D341Med (cell line): Measurements from ENCODE around the gene TPST2.

Source experiments
- DNase-seq: peaks from one replicate; pipeline ENCODE4 v3.0.0; 2012; ENCODE audit warnings: low spot score

Gene TPST2

DNA sequence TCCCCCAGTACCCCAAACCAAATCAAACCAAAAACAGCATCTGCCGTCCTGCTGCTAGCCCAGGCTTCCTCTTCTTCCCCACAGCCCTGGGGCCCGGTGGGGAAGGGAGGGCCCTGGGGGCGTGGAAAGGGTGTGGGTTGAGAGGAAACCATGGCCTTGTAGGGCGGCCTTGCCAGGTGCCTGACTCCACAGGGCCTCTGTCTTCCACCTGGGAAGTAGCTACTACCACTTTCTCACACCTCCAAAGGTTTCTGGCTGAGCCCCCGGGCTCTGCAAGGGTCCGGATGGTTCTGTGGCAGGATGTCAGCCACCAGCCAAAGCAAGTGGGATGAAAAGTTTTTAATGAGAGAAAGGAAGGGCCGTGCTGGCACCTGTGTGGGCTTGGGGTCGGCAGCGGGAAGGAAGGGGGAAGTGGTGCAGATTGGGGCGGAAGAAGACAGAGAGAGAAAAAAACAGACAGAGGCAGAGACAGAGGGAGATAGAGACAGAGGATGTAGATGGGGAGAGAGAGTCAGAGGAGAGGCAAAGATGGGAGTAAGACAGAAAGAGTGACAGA is 10.5 kb downstream of the TPST2 start:
- no peak for DNase-seq

DNA sequence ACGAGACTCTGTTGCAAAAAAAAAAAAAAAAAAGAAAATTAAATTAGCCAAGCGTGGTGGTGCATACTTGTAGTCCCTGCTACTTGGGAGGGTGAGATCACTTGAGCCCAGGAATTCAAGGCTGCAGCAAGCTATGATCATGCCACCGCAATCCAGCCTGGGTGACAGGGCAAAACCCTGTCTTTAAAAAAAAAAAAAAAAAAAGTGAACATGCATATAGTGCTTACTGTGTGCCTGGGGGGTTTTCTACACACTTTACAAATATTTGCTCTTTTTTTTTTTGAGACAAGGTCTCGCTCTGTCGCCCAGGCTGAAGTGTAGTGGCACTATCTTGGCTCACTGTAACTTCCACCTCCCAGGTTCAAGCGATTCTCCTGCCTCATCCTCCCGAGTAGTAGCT is 12.9 kb downstream of the TPST2 start:
- DNase-seq: no peak

DNA sequence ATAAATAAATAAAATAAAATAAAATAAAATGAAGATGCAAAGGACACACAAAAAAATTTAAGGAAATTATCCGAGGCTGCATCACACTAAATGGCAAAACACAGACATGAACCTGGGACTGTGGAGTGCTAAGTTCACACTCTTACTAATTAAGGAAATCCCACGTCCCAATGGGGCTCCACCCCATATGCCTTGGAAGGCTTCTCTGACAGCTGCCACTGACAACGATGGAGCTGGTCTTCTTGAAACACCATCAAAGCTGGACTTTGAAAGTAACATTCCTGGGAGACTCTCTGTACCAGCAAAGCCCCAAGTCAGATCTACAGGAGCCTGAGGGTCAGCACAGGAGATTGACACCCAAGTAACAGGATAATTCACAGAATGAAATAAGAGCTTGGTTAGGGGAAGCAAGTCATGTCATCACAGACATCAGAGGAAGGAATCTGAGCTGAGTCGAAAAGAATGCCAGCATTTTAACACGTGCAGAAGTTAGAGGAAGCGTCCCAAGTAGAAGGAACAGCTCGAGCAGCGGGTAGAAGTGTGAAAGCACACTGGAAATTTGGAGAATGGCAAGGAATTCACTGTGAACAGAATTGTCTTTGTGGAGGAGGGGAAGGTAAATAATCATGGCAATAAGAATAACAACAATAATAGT is 13.8 kb downstream of the TPST2 start:
- DNase-seq: peak; percentile 52

DNA sequence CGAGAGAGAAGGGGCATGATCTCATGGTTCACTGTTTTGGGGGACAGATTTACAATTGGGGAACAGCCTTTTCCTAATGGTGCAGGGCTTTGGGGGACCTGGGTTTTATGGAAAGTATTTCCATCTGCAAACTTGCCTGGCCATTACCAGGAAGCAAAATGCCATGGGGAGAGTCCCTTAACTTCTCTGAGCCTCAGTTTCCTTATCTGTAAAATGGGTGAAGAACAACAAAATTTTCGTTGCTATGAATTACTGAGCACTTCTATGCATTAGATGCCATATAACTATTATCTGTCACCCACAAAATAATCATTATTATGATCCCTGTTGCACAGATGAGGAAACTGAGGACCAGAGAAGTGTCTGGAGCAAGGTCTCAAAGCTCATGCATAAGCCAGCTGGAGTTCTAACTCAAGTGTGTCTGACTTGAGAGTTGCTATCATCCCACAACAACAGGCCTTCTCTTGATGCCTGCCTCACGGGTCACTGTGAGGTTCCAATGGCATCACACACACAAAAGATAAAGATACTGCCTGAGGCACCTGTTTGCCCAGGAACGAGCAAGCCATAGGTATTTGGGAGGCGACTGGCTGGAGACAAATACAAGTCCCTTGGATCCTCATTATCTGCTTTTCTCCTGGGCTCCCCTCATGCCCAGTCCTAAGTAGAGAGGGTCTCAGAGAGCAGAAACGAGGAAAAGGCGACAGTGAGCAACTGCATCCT is 15.8 kb downstream of the TPST2 start:
- DNase-seq: no peak

DNA sequence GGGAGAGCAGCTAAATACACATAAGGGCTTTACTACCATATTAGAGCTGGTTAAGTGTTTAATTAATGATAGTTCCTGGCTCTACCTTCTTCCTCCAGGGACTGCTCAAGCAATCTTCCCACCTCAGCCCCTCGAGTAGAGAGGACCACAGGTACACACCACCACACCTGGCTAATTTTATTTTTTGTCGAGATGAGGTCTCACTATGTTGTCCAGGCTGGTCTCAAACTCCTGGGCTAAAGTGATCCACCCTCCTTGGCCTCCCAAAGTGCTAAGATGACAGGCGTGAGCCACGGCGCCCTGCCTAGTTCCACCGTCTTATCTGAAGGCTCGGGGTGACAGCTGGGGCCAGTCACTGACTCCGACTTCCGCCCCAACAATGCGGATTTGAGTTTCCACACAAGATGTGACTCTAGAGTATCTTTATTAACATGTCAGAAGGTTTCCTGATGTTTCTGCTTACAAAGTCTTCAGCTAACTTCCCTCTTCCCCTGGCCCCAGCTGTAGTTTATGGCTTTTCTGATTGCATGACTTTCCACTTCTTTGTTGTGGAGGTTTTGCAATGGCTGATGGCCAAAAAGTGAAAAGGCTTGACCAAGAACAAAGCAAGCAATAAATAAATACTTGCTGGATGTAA is 16.8 kb downstream of the TPST2 start:
- DNase-seq: no peak

DNA sequence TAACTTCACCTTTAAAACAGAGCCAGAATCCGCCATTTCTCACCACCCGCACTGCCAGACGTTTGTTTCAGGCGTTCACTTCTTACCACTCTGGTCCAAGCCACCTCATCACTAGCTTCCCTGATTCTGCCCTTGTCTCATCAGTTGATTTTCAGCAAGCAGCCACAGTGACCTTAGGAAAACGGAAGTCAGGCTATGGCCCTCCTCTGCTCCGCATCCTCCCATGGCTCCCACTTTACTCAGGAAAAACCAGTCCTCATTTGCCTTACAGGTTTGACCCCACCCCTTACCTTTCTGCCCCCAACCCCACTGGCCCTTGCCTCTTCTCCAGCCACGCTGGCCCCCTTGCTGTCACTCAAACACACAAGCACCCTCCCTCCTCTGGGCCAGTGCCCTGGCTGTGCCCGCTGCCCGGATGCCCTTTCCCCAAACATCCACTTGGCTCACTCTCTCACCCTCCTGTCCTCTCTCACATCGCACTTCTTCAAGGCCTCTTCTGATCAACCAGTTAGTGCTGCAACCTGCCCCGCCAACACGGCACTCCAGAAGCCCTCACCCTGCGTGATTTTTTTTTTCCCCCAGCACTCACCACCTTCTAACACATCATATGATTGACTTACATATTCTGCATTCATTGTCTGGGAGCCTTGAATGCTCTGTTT is 18.9 kb downstream of the TPST2 start:
- no peak for DNase-seq

DNA sequence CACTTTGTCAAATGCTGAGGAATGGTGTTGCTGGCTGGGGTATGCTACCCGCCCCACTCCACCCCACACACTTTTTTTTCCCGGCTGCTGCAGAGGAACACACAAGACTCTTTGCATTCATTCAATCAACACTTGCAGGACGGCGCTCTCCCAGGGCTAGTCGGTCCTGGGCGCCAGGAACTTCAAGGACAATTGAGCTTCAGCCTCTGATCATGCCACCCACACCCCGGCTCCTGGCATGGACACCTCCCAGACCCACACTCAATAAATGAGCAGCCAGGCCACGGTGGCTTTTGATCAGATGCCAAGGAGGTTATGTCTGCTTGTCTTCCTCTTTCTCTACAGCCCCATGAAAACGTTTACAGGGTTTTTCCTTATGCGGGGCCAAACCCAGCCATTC is 19.8 kb downstream of the TPST2 start:
- no peak for DNase-seq

DNA sequence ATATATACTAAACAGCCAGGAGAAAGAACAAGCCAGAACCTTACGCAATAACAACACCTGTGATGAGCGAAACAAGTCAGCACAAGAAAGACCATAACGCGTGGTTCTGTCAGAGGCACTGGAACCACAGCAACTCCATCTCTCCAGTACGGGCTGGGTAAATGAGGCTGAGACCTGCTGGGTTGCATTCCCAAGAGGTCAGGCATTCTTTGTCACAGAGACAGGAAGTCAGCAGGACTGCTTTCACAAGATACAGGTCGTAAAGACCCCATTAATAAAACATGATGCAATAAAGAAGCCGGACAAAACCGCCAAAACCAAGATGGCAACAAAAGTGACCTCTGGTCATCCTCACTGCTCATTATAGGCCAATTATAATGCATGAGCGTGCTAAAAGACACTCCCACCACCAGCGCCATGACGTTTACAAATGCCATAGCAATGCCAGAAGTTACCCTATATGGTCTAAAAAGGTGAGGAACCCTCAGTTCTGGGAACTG is 21.7 kb downstream of the TPST2 start:
- no peak for DNase-seq

DNA sequence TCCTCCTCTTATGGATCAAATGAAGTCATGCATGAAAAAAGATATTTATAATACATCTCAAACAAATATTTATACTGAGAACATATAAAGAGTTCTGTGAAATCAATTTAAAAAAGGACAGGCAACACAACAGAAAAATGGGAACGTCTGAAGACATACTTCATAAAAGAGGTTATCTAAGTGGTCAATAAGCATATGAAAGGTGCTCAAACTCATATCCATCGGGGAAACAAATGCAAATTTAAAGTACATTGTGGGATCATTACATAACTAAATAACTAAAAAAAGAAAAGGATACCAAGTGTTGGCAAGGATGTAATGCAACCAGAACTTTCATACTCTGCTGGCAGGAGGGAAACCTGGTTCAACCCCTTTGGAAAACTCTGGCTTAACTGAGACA is 22.3 kb downstream of the TPST2 start:
- no peak for DNase-seq

DNA sequence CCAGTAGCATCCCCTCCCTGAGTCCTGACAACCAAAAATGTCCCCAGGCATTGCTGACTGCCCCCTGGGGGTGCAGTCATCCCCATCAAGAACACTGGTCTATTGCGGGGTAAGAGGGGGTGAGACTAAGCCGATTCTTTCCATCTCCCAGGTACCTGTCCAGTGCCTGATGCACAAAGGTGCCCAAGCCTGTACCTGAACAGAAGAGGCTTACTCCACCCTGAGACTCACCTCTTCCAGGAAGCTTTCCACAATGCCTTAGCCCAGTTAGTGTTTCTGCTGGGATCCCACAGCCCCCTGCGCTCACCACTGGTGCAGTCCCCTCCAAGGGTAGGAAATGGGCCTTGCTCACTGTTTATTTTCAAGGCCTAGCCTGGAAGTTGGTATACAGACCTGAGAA is 22.9 kb downstream of the TPST2 start:
- no peak for DNase-seq

DNA sequence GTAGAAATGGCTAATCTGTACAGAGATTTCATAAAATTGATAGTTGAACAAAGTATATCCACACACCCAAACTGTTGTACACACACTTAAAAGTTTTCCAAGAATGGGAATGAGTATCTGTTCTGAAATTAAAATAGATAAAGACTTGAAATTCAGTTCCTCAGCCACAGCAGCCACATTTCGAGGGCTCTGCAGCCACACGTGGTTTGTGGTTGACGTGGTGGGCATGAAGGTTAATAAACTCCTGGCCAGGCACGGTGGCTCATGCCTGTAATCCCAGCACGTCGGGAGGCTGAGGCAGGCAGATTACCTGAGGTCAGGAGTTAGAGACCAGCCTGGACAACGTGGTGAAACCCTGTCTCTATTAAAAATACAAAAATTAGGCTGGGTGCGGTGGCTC is 24.0 kb downstream of the TPST2 start:
- DNase-seq: no peak

DNA sequence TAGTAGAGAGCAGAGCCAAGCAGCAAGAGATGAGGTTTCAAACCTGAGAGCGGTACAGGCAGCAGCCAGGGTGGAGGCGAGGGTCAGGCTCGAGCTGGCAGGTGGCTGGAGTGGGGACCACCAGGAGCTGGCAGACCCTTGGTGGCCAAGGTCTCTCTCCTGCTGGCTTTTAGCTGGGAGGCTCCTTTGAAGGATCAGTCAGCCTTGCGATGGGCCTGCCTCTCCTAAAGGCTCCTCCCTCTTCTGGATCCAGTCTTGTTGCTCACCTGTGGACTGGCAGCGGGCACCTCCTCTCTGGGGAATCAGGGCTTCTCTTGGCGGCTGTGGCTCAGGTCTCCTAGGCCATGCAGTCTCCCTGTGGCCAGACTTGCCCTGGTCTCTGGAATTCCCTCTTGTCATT is 24.8 kb downstream of the TPST2 start:
- DNase-seq: no peak

DNA sequence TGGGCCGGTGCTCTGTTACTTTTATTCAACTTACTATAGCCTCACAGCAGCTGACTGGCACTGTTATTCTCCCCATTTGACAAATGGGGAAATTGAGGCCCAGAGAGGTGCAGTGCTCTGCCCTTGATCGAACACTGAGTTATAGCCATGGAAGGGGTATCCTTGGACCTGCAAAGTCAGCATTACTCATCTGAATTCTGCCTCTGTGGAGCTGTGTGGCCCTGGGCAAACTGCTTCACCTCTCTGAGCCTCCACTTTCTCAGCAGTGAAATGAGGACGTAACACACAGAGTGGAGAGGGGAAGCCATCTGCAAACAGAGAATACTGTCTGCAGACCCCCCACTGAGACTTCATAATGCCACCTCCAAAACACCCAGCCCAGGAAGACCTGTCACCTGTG is 25.3 kb downstream of the TPST2 start:
- DNase-seq: no peak

DNA sequence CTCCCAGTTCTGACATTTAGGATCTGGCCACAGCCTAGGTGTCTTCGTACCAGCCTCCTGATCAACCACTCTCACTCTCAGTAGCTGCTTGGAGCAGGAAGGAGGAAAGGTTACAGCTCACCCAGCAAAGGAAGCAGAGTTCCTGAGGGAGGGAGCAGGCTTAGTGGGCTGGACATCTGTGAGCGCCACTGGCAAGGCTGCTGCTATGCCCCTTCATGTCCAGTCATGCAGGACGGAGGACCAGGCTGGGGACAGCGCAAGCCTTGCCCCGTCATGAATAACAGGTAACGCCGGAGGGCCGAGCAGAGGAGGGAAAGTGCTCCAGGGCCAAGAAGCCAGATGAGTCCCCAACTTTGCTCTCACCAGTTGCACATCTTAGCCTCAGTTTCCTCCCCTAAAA is 25.8 kb downstream of the TPST2 start:
- no peak for DNase-seq

DNA sequence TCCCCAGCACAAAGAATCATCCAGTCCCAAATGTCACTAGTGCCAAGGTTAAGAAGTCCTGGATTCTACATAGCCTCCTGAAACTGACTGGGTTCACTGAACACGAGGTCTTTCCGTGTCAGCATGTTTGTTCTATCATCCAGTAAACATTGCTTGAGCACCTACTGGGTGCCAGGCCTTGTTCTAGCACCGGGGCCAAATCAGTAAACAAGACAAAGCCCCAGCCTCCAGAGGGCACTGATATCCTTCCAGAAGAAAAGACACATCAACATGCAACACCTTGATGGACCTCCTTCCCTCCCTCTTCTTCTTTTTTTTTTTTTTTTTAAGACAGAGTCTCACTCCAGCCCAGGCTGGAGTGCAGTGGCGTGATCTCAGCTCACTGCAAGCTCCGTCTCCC is 26.9 kb downstream of the TPST2 start:
- DNase-seq: no peak

DNA sequence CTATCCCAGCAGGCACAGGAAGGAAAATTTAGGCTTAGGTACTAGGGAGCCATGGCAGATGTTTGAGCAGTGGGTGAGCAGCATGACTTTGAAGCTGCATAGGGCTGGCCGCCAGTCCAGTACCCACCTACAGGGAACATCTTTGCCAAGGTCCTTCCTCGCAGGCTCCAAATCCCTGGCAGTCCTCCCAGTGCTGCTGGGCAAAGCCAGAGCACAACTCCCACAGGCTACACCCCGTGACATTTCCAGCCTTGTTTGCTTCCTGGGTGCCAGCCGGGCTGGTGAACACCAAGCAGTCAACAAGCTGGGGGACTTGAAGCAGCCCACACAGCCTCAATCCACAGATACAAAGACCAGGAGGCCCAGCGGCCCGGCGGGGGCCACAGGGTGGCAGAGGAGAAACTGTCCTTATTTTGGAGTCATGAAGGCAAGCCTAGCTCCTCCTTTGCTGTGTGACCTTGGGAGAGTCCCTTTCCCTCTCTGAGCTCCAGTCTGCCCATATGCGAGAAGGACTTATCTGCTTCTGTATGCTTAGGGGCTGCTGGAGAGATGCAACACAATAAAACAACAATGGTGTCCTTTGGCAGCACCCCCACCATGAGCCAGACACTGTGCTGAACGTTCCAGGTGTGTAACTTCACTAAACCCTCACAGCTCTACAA is 28.0 kb downstream of the TPST2 start:
- DNase-seq: no peak

DNA sequence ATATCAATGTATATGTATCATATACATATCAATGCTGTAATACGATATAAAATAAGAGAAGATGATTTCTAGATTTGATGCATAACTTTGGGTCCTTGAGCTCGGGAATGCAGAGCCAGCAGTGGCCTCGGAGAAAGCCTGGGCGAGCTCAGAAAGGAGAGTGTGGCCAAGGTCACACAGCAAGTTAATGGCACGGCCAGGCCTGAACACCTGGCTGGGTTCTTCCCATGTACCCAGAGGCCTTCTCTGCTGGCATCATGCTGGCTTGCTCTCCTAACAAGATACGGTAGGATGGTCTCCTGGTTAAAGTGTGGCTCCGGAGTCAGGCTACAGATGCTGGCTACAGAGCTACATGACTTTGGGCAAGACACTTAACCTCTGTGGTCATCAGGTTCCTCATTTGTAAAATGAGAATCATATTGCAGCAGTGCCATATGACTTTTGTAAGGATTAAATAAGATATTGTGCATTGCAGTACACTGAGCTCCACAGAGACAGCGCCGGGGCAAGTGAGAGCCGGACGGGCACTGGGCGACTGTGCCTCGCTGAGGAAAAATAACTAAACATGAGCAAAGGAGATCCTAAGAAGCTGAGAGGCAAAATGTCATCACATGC is 29.9 kb downstream of the TPST2 start:
- DNase-seq: no peak

DNA sequence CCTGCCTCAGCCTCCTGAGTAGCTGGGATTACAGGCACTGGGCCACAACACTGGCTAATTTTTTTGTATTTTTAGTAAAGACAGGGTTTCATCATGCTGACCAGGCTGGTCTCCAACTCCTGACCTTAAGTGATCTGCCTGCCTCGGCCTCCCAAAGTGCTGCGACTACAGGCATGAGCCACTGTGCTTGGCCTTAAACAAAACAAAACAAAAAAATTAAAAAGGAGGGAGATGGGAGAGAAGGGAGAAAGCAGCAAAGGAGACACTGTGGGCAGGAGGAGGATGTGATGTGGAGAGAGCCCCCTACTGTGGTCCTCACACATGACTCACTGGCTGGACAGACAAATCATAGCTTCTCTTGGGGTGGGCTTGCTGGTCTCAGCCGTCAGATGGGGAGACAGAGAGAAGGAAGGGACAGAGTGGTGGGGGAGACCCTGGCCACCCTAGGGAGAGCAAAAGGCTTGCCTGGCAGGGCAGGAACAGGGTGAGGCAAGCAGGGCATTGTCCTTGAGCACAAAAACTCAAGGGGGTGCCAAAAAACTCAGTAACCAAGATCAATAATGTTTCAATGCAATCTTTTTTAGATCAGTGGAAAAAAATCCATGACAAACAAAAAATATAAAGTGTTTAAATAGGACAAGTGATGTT is 31.6 kb downstream of the TPST2 start:
- no peak for DNase-seq

DNA sequence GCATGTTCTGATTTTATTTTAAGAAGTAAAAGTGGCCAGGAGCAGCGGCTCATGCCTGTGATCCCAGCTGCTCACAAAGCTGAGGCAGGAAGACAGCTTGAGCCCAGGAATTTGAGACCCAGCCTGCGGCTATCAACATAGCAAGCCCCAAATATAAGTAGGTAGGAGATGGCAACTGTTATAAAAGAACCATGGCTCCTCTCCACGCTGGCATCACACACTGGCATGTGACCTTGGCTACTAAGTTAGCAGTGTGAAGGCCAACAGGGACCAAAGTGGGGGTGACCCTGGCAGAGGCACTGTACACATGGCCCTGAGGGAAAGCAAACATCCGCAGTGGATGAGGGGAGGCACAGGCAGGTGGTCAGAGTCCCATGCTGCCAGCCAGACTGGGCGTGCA is 33.0 kb downstream of the TPST2 start:
- no peak for DNase-seq

DNA sequence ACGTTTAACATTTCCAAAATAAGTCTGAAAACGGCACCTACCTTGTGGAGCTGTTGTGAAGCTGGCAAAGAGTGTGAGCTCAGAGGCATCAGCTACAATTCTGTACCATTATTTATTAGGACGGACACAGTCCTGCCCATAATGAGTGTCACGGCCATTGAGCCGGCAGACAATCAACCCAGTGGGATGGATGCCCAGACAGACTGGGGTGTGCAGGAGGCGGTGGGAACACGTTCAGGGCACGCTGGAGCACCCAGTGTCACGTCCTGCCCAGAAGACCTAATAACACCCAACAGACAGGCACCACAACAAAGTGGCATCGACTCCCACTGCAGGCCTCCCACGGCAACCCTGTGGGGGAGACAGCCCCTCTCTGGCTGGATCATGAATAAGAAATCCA is 34.5 kb downstream of the TPST2 start:
- no peak for DNase-seq

DNA sequence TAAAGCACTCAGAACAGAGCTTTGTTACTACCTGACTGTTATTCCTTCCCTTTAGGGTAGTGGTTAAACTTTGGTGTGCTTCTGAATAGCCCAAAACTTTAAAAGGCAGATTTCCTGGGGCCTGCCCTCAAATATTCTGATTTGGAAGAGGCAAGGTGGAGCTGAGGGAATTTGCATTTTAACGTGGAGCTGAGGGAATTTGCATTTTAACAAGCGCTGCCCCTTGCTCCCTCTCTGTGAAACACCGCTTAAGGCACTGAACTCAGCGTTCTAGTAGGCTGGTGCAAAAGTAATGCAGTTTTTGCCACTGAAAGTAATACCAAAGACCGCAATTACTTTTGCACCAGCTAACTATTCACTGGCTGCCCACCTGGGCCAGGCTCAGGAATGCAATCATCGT is 35.0 kb downstream of the TPST2 start:
- no peak for DNase-seq
